Activated gamma-delta T cell treated with Interleukin-2 at 50 U/mL for 16 hours (primary cell): ENCODE data around the gene COL4A4.

Source experiments
- DNase-seq: peaks from one replicate; pipeline ENCODE4 v3.0.0-alpha.2; 2020

Gene COL4A4

DNA sequence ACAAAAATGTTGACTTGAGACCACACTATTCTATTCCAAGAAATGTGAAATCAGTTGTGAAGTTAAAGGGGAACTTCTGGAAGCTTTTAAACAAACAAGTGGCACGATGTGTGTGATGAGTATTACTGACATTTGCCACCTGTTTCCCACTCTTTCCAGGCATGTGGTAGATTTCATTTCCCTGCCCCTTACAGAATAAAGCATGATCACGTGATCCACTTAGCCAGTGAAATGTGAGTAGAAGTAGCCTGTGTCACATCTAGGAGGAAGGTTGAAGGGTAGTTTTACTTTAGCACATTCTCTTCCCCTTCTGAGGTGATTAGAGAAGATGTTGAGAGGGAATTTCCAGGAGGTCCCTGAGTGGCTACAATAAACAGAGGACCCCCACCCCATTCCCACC, 3.8 kb downstream of the COL4A4 start:
- no peak for DNase-seq

DNA sequence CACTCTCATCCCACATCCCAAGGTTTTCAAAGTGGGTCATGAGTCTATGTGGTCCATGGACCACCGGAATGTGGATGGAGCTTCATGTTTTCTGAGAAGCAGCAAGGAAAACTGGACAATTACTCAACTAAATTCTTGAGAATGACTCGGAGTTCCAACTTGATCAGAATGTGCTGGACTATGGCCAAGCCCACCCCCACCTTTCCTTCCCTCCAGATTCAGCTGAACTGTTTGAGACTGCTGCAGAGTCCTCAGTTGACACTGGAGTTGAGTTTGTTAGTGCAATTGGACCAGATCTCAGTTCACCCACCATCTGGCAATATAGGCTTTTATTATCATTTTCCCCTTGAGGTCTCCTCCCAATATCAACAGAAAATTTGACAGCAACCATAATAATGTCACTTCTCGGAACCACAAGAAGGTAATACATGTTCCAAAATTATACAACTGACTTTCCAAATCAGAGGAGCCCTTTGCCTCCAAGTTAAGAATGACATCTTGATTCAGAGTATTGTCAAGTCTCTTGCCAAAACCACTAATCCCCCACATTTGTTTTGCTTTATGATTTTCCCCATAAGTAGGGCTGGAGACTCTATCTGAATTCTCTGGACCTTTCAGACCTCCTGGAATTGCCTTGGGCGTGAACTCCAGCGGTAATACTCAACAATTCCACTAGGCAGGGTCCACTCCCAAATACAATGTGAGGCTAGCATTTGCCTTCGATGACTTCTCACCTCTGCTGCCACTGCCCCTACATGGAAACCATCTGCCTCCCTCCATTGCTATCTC, 8.8 kb downstream of the COL4A4 start:
- DNase-seq = no peak

DNA sequence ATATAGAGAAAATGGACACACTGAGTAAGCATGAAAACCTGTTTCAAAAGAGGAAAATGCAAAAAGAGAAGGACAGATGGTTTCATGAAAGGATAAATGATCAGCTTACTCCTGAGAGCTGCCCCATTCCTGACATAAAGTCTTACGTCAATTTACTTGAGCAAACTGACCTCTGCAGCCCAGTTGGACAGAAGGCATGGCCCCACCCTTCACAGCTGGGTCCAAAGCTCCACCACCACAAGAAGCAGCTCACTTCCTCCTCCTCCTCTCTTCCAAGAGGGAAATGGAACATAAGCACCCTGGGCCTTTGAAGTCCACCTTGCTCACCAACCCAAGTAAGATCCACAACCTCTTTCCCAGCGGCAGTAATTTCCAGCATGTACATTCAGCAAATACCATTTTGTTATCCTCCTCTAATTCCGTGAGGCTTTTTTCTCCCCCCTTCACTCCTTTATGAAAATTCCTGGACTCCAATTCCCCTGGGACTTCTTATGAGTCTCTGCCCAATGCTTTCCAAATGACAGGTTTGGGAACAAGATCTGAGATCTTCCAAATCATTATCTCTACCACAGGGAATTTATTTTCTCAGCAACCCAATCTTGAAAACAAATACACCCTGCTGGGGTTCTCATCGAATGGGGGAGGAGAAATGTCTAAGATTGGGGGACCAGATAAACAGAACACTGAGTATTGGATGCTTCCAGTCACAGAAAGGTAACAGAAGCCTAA, 10.1 kb downstream of the COL4A4 start:
- no peak for DNase-seq

DNA sequence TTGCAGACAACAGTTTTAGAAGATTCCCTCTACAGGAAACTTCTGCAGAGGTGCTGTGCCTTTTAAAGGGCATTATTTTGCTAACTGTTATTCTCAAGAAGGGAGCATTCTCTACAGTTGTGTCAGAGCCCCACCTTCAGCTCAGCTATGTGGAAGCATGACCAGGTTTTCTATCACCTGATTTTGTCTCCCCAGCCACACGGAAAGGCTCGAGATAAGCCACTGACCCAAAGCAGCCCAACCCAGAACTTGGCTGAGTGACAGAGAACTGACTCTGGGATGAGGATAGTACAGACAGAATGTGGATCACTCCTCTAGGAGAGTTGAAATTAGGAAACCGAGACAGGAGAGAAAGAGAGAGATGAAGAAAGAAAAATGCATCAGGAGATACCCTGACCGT, 10.7 kb downstream of the COL4A4 start:
- no peak for DNase-seq

DNA sequence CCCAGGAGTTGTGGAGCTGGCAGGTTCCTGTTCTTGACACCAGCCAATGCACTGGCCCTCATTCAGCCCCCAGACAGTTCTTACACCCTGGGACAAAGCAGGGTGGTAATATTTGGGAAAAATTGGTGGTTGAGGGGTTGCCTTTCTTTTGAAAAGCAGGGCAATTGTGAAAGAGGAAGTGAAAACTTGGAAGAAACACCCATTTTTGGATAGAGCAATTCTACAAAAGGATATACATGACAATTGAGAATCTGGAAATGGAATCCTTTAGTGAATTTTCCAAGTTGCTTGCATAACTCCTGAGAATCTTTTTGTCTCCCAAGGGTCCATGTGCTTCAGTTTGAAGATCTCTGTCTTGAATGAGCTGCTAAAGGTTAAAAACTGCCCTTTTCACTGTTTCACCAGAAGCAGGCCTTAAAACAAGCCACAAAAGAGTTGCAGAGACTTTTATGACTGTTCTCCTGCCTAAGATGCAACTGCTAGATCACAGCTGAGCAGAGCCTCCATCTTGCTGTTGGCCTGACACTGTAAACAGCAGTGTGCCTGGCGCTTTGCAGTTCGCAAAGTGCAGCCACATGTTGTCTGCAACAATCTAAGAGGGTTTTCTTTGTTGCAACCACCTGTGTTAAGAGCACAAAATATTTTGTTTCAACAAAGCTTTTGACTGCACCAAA, 11.8 kb downstream of the COL4A4 start:
- DNase-seq = no peak

DNA sequence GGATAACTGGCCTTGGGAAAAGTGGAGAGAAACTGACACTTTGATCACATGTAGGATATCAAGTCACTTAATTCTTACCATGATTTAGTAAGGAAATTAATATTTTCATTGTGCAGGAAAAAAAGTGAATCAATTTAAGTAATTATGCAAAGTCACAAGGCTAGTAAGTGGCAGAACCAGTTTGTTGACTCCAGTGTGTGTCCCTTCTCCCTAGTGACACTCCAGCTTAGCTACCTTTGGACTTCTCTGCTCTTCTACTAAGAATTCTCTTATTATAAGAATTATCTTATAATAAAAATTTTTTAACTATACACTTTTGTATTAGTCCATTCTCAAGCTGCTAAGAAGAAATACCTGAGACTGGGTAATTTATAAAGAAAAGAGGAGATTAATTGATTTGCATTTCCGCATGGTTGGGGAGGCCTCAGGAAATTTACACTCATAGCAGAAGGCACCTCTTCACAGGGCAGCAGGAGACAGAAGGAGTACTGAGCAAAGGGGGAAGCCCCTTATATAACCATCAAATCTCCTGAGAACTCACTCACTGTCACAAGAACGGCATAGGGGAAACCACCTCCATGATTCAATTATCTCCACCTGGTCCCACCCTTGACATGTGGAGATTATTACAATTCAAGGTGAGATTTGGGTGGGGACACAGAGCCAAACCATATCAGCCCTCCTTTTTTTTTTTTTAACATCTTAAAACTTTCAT, 13.6 kb downstream of the COL4A4 start:
- DNase-seq = no peak

DNA sequence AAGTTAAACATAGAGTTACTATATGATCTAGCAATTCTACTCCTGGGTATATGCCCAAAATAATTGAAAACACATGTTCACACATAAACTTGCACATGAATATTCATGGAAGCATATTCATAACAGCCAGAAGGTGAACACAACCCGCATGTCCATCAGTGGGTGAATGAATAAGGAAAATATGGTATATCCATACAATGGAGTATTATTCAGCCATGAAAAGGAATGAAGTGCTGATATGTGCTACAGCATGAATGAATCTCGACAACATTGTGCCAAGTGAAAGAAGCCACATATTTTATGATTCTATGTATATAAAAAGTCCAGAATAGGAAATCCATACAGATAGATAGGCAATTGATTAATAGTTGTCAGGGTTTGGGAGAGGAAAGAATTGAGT, 15.9 kb downstream of the COL4A4 start:
- DNase-seq = no peak

DNA sequence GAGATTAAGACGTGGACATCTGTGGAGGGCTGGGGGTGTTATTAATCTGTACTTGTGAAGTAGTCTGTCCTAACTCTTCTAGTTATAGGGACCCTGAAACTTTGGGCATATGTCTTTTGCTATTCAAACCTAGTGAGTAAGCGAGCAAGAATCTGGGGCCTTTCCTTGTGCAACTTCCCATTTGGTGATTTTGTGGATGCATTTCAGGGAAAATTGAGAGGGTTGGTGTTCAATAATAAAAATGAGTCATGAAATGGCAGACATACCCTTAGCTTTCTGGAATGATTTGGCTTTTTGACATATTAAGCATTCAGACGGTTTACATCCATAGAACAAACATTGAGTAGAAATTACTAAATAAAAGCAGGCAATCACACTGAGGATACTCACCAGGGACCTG, 17.0 kb downstream of the COL4A4 start:
- DNase-seq = no peak

DNA sequence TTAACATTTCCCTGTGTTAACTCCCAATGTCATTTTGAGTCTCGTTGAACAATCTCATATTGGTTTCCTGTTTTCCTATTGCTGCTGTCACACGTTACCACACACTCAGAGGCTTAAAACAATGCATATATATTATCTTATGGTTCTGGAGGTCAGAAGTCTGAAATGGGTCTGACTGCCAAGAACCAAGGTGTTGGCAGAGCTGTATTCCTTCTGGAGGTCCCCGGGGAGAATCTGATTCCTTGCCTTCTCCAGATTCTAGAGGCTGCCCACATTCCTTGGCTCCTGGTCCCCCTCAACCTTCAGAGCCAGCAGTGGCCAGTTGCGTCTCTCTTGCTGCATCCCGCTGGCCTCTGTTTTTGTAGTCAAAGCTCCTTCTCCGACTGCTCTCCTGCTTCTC, 17.5 kb downstream of the COL4A4 start:
- DNase-seq = no peak

DNA sequence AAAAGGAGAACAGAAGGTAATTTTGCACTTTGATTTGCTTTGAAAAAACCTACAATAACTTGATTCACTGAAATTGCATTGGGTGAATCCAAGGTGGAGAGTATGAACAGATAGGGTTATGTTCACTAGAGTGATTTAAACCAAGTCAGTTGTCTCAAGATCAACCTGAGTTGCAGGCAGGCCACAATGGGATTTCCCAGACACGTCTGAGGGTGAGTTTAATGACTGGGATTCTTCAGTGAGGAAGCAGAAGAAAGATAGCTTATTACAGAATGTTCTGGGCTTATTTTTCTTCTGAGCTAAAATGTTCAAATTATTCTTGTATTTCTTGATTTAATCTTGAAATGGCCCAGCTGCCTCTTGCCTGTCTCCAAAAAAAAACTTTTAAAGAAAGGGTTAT, 20.1 kb downstream of the COL4A4 start:
- DNase-seq = no peak

DNA sequence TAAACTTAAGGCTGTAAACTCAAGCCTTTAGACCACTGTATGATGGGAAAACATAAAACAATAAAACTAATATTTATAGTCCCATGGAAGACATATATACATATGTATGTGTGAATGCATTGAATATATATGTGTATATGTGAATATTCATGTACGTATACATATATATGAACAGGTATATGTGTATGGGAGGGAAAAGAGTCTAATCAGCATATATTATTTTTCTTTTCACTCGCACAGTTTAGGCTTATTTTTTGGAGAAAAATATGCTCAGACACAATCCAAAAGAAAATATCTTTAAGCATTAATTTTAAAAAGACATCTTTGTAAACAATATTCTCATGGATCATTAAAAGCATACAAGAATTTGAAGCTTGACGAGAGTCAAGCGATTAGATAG, 22.7 kb downstream of the COL4A4 start:
- no peak for DNase-seq

DNA sequence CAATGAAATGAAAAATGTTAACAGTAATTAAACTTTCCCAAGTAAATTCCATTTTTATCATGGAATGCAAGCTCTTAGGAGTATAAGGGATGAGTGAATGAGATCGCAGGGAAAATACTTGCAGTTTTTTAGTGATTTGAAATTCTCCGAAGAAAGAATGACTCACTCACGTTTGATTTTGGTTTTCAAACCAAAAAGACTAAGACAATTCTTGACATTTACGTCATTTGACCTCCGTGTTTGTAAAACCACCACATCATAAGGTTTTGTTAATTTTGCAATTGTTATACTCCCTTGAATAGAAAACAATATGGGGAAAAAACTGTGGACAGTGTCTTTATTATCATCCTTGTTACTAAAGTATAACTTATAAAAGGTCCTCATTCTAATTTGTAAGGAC, 29.4 kb downstream of the COL4A4 start:
- DNase-seq = no peak

DNA sequence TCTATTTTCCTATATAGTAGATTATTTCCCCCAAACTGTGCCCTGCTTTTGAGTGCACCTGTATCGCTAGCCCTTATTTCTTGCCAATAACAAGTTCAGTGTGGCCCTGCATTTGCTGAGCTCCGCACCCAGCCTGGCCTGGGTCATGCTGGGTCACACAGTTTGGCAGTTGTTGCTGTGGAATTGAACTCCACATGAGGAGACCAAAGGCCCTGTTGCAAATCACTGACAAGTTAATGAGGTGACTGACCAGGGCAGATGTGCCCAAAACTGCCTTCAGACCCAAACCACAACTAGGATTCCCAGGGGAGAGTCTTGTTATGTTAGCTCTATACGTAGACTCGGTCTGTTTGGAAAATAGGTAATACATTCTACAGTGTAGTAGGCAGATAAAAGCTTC, 31.0 kb downstream of the COL4A4 start:
- no peak for DNase-seq

DNA sequence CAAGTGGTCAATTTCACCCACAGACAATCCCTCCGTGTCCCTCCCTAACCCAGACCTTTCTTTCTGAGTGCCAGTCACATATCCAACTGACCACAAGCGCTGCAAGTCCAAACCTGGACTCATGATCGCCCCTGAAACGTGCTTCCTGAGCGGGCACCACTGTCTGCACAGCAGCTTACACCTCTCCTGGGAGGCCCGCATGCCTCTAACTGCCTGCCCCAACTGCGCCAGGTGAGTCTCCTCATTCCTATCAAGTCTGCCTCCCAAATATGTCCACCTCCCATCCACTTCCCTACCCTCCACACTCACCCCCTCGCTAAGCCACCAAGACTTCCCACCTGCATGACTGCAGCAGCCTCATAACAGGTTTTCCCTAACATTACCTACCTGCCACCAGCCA, 33.4 kb downstream of the COL4A4 start:
- DNase-seq = no peak

DNA sequence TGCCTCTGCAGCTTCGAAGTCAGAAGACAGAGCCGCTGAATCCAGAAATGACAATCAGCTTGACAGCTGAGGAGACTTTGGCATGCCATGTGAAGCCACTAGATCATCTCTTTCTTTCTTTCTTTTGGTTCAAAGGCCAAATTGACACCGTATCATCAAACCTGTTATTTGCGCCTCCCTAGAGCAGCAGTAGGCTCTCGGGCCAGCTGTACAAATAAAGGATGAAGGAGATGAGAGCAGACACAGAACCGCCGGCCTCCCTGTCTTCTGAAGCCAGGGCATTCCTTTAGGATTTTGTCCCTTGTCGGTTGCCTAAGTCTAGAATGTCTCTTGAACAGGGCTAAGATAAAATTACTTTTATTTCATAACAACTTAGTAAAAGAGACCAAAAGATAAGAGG, 36.8 kb downstream of the COL4A4 start:
- no peak for DNase-seq

DNA sequence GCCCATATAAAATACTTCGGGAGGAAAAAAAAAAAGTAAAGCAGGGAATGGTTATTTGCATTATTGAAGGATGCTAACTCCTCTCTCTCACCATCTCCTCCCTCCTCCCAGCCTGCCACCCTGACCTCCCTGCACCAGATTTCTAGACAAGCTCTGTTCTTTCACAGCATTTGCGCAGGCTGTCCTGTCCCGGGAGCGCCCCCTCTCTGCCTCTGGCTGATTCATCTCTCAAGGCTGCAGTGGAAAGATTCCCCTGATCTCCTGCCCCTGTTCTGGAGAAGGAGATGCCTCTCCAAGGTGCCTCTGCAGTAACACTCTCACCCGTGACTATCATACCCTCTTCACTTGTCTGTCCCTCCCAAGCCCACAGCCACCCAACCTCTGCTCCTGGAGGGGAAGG, 38.5 kb downstream of the COL4A4 start:
- no peak for DNase-seq

DNA sequence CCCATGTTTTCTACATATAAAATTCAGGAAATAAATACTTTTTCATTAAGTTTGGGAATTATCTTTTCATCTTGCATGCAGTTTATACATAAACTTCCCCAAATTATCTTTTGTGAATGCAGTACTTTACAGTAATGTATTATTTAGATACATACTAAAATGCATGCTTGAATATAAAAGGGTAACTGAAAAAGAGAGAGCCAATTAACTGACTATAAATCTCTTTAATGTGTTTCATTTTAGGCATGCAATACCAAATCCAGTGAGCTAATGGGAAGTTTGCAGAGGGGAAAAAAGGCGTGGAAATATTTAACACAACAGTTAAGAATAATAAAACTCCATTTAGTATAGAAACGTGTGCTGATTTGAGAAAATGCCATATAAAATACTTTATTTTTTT, 39.2 kb downstream of the COL4A4 start:
- no peak for DNase-seq

DNA sequence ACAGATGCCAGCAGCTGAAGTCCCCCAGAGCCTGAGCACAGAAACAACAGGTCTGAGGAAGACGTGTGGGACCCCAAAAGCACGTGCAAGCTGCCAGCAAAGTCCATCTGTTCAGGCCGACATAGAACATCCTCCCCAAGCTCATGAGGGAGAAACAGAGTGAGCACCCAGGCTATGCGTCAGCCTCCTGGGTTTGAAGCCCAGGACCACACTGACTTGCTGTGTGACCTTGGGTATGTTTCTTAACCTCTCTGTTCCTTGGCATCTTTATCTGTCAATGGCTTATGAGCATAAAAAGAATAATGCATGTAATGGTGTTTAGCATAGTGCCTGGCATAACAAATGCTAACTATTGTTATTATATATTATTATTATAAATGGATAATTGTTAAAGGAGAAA, 40.3 kb downstream of the COL4A4 start:
- DNase-seq = no peak

DNA sequence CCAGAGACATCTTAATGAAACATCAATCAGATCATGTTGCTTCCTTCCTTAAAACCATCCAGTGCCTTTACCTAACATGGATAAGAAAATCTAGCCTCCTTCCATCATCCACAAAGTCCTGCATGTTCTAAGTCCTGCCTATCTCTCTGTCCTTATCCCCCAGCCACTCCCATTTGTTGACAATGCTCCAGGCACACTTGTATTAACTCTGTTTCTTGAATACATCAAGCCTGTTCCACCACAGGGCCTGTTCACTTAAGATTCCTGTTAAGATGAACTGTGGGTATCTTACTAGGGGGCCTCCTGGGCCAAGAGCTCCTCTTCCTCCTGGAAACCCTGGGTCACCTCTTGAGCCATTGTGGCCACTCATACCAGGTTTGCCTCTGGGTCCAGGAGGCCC, 45.7 kb downstream of the COL4A4 start:
- DNase-seq = no peak

DNA sequence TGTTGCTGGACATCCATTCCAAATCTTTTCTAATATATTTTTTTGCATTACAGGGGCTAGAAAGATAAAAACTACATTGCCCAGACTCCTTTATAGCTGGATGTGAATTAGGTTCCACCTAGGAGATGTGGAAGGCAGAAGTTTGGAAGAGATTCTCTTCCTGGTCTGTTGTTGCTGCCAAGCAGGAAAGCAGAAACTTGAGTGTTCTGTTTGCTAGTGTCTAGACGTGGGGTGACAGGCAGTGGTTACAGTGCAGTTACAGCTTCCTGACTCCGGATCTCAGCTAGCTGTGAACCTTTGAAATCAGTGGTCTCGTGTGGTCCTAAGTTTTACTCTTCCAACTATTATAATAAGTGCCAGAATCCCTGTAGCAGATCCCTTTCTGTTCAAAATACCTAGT, 46.2 kb downstream of the COL4A4 start:
- no peak for DNase-seq

DNA sequence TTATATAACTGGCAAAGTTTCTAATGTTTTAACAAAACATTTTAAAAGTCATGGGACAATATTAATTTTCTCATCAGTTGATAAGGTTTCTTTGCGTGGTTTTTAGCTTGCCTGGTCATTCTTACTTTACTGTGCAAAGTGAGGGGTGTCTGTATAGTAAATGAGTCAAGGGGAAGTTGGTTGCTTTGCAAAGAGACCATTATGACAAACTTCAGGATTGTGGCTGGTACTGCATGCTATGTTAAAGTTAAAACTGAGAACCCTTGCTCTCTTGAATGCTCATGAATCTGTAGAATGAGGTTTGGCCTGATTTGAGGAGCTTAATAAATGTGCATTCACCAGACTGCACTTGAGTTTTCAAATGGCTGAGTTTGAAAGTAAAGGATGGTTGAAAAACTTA, 47.0 kb downstream of the COL4A4 start:
- no peak for DNase-seq

DNA sequence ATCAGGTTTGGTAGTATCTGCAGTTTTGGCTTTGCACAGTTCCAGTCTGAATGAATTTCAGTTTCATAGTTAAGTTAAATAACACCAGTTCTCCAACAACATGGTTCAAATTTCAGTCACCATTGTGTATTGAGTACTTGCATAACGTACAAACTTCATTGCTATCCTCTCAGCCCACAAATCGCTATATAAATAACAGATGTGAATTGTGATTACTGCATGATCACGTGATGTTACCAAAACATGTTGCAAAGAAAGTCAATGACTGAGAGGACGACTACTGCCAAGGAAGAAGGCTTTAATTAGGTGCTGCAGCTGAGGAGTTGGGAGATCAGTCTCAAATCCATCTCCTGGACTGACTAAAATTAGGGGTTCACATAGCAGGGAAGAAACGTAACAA, 48.2 kb downstream of the COL4A4 start:
- no peak for DNase-seq
